ENCODE data around the gene DLG2. TPM values are rescaled to one million over a fixed set of nuclear protein-coding genes. Genes with fewer than 3 reads are reported as not detected.

DLG2 gene
- total RNA-seq, 4 donors from 2014 or later = 37.9 to 71.5 (median 44.9) TPM

DNA sequence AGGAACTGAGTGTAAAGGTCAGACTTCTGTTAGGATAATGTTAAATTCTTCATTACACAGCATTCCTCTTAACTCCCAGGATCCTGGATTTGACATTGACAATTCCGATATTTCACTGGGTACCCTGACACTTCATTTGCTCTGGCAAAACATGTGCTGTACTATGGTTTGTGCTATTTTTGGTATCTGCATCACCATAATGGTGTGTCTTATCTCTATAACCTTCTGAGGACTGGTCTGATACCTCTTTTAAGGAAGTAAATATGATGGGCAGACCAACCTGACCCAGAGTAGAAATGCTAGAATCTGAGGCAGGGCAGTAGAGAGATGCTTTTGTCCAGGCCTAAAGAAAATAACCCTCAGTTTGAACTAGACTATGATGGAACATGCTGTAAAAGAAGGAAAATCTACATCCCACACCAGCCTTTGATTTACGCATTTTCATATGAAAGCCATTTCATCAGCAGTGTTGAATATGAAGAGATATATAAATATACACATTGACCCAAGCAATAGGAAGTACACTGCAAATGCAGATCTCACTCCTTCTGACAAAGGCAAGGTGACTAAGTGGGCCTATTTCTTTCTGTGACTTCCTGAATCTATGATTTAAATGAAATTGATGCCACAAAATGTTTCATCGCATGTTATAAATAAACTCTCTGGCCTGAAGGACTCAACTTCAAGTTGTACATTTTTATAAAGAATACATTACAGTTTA is 966.7 kb downstream of the DLG2 start:
- whole genome bisulfite sequencing = 95% methylated on average over 3 of the region's 3 CpGs
- Histone ChIP-seq H3K27me3 (no peaks in the 10 kb centered on the region), H3K9me3 (peaks cover 5% of the 10 kb centered on the region), H3K27ac (no peak overlapping the region), H3K36me3 (no peaks in the 10 kb centered on the region), H3K4me3 (no peak overlapping the region), H3K4me1 (no peaks in the 10 kb centered on the region)
- DNase-seq (ENCODE audit: low spot score in 2 of 2) = no peak
- TF ChIP-seq, protein P1, sequence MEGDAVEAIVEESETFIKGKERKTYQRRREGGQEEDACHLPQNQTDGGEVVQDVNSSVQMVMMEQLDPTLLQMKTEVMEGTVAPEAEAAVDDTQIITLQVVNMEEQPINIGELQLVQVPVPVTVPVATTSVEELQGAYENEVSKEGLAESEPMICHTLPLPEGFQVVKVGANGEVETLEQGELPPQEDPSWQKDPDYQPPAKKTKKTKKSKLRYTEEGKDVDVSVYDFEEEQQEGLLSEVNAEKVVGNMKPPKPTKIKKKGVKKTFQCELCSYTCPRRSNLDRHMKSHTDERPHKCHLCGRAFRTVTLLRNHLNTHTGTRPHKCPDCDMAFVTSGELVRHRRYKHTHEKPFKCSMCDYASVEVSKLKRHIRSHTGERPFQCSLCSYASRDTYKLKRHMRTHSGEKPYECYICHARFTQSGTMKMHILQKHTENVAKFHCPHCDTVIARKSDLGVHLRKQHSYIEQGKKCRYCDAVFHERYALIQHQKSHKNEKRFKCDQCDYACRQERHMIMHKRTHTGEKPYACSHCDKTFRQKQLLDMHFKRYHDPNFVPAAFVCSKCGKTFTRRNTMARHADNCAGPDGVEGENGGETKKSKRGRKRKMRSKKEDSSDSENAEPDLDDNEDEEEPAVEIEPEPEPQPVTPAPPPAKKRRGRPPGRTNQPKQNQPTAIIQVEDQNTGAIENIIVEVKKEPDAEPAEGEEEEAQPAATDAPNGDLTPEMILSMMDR (IDR thresholded peaks at IDR 0.05) = no peak
- no peak for TF ChIP-seq POLR2A (IDR thresholded peaks at IDR 0.05)
- TF ChIP-seq EP300 (IDR thresholded peaks at IDR 0.05) = no peak
- TF ChIP-seq POLR2AphosphoS5 (IDR thresholded peaks at IDR 0.05) = no peak

DNA sequence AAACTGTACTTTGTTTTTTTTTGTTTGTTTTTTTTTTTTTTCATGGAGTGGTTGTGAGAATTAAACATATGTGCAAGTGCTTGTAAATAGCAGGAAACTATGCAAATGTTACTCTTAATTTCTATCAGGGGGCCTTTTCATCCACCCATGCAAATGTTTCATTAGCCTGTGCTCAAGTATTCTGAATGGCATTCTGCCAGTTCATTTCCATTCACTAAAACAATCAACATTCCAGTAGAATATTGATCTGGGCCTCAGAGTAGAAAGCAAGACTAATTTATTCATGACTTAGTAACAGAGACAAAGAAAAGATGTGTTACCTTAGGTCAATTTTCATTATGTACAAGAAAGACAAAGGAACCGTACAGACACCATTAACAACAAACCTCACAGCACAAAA is 971.4 kb downstream of the DLG2 start:
- TF ChIP-seq EP300 (IDR thresholded peaks at IDR 0.05) (no peak), POLR2A (IDR thresholded peaks at IDR 0.05) (no peak), POLR2AphosphoS5 (IDR thresholded peaks at IDR 0.05) (no peak)
- TF ChIP-seq, protein P1 (IDR thresholded peaks at IDR 0.05) = no peak
- Histone ChIP-seq H3K4me1 (no peaks in the 10 kb centered on the region), H3K27me3 (no peaks in the 10 kb centered on the region), H3K9me3 (peaks cover 5% of the 10 kb centered on the region), H3K4me3 (no peak overlapping the region), H3K27ac (no peak overlapping the region), H3K36me3 (no peaks in the 10 kb centered on the region)
- no peak for DNase-seq (ENCODE audit: low spot score in 2 of 2)
- WGBS = 42% methylated on average over 1 of the region's 1 CpG

- no peaks in the 10 kb centered on the region for H3K27me3 ChIP-seq
- H3K4me3 ChIP-seq = no peak overlapping the region
- TF ChIP-seq EP300 (IDR thresholded peaks at IDR 0.05) (no peak), POLR2AphosphoS5 (IDR thresholded peaks at IDR 0.05) (no peak), POLR2A (IDR thresholded peaks at IDR 0.05) (no peak)
- TF ChIP-seq, protein P1 (IDR thresholded peaks at IDR 0.05) = no peak
- 20% methylated on average over 5 of the region's 5 CpGs for WGBS
- no peak for DNase-seq (ENCODE audit: low spot score in 2 of 2)
- no peak overlapping the region for H3K27ac ChIP-seq
- H3K36me3 ChIP-seq = no peaks in the 10 kb centered on the region
- no peaks in the 10 kb centered on the region for H3K9me3 ChIP-seq
- H3K4me1 ChIP-seq = no peaks in the 10 kb centered on the region
These were observed 978.7 kb downstream of the DLG2 start for GRCh38 chr11:84648471-84648870.

DNA sequence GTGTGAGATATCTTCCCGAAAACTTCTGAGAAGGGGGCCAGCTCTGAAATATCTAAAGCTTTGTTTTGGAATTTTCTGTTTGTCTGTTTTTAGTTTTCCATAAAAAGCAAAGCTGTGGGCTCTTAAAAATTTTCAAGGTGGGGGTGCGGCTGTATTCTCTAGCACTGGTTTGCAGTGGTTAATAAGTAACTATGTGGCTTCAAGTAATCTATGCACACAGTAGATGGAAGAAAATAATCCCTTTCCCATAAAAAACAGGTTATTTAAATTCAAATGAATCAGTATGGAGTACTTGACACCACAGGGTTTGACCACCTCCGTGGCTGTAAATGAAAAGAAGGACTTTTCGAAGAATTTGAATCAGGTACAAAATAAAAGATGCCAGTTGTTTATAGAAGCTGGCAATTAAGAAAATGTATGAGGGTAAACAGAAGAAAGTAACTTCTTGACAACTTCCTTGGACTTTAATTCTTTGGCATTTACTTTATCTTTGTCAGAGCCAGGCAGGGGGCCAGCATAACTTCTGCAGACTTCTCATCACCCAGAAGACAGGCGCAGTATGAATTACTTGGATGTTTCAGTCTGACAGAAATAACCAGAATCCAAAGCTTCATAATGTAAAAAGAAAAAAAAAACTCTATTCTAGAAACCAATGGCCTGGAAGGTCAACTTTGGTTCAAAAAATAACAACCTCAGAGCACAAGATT is 981.0 kb downstream of the DLG2 start:
- Histone ChIP-seq H3K36me3 (no peaks in the 10 kb centered on the region), H3K27ac (no peak overlapping the region), H3K4me1 (no peaks in the 10 kb centered on the region), H3K27me3 (no peaks in the 10 kb centered on the region), H3K9me3 (no peaks in the 10 kb centered on the region), H3K4me3 (no peak overlapping the region)
- no peak for DNase-seq (ENCODE audit: low spot score in 2 of 2)
- TF ChIP-seq EP300 (IDR thresholded peaks at IDR 0.05) = no peak
- no peak for TF ChIP-seq POLR2A (IDR thresholded peaks at IDR 0.05)
- TF ChIP-seq, protein P1 (IDR thresholded peaks at IDR 0.05) = no peak
- TF ChIP-seq POLR2AphosphoS5 (IDR thresholded peaks at IDR 0.05) = no peak
- WGBS = 72% methylated on average over 5 of the region's 5 CpGs

GRCh38 chr11:84642500-84642899 is 984.6 kb downstream of the DLG2 start:
- no peak for TF ChIP-seq POLR2A (IDR thresholded peaks at IDR 0.05)
- TF ChIP-seq, protein P1 (IDR thresholded peaks at IDR 0.05) = no peak
- no peak for TF ChIP-seq EP300 (IDR thresholded peaks at IDR 0.05)
- no peak for TF ChIP-seq POLR2AphosphoS5 (IDR thresholded peaks at IDR 0.05)
- DNase-seq (ENCODE audit: low spot score in 2 of 2) = no peak
- Histone ChIP-seq H3K27me3 (no peaks in the 10 kb centered on the region), H3K9me3 (no peaks in the 10 kb centered on the region), H3K36me3 (no peaks in the 10 kb centered on the region), H3K4me1 (no peaks in the 10 kb centered on the region), H3K4me3 (no peak overlapping the region), H3K27ac (no peak overlapping the region)

All from suprapubic skin (tissue), 4 donors.